GM21825 (cell line): Measurements from ENCODE around the gene SCTR.

ENCODE experiments used
- ATAC-seq: cut with Tn5 transposase; IDR thresholded peaks from one replicate; pipeline ENCODE4 v1.9.1; 2021; ENCODE audit warnings: mild to moderate bottlenecking, moderate library complexity; ENCODE audit not compliant: unreplicated experiment

Gene SCTR

GRCh38 chr2:119431976-119432850 lies 92.1 kb downstream of the SCTR start:
- ATAC-seq = no peak

GRCh38 chr2:119431155-119431975 lies 92.9 kb downstream of the SCTR start, which contains the start of gene TMEM37:
TSS of gene TMEM37 (plus strand) at chr2:119431854. CDS start at chr2:119431904, 50 bp downstream.
- peak; percentile 69 for ATAC-seq

DNA sequence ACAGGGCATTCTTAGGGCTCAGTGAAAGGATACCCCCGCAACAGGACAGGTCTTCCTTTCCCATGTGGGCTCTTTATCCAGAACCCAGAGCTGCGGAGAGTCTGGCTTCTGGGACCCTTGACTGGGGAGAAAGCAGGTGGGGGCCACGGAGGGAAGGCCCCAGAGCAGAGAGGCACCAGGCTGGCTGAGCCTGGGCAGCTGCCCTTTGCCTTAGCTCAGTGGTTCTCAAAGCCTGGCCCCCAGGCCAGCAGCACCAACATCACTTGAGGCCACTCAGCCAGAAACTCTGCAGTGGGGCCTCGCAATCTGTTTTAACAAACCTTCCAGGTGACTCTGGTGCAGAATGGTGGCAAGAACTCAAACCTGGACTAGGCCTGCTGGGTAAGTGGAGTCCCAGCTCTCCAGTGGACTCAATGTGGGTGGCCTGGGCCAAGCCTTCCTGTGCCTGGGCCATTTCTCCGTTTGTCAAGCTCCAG lies 94.2 kb downstream of the SCTR start:
- ATAC-seq = no peak

- ATAC-seq = no peak
Measured at GRCh38 chr2:119429225-119429981, 94.9 kb downstream of the SCTR start.

- ATAC-seq = no peak
Measured at GRCh38 chr2:119428488-119429224, 95.6 kb downstream of the SCTR start.

GRCh38 chr2:119427756-119428155 lies 96.5 kb downstream of the SCTR start:
- no peak for ATAC-seq

DNA sequence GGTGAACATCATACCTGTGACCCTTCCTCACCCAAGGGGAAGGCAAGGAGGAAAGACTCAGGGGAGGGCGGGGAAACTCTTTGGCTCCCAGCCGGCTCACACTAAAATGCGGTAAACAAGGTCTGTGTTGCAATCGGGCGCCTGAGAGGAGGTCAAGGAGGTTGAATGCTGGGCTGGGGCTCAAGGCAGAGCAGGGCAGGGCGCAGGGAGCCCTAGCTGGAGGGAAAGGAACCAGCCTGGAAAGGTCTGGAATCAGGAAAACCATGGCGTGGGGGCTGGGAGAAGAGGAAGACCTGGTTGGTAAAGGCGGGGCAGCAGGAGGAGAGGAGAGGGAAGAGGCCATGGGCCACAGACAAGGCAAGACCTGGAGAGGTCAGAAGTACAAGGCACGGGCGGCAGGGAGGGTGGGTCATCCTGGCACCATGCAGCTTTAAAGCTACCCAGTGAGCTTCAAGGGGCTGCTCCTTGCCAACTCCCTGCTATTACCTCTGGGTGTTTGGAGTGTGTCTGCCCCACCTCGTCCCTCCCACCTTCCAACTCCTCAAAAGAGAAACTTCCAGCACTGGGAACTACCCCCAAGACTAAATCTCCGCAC lies 97.4 kb downstream of the SCTR start:
- no peak for ATAC-seq

DNA sequence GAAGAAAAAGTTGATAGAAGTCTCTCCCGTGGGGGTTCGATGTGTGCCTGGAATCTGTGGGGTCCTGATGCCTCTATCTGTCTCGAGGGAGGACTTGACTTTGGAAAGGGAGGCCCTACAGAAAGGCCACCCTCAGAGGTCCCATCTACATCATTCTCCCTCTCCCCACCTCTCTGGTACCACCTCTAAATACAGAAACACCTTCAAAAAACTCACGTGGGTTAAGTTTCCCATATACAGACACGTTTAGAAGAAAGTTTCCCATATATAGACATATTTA lies 97.9 kb downstream of the SCTR start:
- ATAC-seq = no peak

- ATAC-seq = no peak
Measured at GRCh38 chr2:119425620-119426395, 98.5 kb downstream of the SCTR start.

- no peak for ATAC-seq
Measured at GRCh38 chr2:119425119-119425405, 99.2 kb downstream of the SCTR start.

GRCh38 chr2:119424284-119425118 lies 99.8 kb downstream of the SCTR start:
- no peak for ATAC-seq

- ATAC-seq = no peak
Measured at GRCh38 chr2:119423811-119424210, 100.5 kb downstream of the SCTR start.

- ATAC-seq = no peak
Measured at GRCh38 chr2:119423108-119423444, 101.2 kb downstream of the SCTR start.

- no peak for ATAC-seq
Measured at GRCh38 chr2:119422360-119423107, 101.7 kb downstream of the SCTR start.

DNA sequence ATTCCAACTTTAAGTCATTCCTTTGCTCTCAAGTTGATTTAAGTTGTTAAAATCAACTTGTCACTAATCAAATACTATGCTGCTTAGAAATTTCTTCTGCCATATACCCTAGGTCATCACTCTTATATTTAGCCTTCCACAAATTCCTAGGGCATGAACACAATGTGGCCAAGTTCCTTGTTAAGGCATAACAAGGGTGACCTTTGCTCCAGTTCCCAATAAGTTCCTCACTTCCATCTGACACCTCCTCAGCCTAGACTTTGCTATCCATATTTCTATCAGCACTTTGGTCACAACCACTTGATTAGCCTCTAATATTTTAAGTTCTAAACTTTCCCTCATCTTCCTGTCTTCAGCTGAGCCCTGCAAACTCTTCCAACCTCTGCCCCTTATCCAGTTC lies 102.5 kb downstream of the SCTR start:
- no peak for ATAC-seq

DNA sequence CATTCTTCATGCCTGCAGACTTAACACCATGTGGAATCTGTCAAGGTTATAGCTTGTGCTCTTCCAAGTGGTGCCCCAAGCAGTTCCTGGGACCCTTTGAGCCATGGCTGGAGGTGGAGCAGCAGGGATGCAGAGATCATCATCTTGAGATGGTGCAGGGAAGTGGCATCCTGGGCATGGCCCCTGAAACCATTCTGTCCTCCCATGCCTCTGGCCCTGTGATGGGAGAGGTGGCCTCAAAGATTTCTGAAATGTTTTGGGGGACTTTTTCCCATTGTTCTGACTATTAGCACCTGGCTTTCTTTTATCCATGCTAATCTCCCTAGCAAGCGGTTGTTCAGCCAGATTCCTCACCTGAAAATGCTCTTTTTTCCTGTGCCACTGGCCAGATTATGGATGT lies 103.0 kb downstream of the SCTR start:
- no peak for ATAC-seq

DNA sequence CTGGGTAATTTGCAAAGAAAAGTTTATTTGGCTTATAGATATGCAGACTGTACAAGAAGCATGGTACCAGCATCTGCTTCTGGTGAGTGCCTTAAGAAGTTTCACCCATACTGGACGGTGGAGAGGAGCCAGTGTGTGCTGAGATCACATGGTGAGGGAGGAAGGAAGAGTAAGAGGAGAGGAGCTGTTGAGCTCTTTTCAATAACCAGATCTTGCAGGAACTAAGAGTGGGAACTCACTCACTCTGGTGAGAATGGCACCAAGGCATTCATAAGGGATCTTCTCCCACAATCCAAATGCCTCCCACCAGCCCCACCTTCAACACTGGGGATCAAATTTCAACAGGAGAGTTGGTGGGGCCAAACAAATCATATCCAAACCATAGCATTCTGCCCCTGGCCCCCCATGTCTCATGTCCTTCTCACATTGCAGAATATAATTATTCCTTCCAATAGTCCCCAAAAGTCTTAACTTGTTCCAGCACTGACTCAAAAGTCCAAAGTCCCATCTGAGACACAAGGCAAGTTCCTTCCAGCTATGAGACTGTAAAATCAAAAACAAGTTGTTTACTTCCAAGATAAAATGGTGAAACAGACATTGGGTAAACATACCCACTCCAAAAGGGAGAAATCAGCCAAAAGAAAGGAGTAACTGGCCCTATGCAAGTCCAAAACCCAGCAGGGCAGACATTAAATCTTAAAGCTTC lies 104.3 kb downstream of the SCTR start:
- ATAC-seq = no peak

DNA sequence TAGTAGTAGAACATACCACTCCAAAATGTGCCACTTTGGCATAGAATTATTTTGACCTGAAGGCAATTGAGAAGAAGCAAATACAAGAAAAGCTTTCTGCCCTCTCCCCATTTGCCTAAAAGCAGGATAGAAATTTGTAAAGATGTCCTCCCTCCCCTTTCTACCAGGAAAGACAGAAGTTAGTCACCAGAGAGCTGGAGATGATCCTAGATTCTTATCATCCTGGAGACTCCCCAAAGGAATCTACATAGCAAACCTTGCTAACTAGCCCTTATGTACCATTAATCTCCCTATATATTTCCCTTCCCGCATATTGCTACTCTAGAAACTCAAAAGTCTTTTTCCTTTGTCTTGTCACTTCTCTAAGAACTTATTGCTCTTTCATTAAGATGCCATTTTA lies 105.2 kb downstream of the SCTR start:
- no peak for ATAC-seq
